Measurements from ENCODE around the gene MRPS27. TPM values are rescaled to one million over a fixed set of nuclear protein-coding genes. Genes with fewer than 3 reads are reported as not detected.

The MRPS27 gene
- total and polyA plus RNA-seq, 4 donors: 17.6 to 38.7 (median 34.9) TPM

DNA sequence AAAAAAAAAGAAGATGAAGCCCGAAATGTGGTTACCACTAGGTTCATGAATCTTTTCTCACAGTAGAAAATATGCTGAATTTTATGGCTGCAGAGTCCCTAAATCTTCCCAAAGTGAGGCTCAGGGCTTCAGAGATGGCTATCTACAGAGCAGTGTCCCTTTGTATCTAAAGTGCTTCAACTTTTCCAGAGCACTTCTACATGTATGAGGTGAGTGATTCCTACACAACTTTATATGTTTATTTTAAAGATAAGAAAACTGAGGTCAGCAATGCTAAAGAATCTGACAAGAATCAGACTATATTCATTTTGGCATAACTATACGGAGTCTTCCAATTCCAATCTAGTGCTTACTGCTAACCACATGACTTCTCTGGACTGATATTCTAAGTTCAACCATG lies 53.2 kb downstream of the MRPS27 start:
- H3K4me3 ChIP-seq (ENCODE audit: low read depth in 1 of 3, low read length in 3 of 3): no peak overlapping the region
- no peak overlapping the region for H3K9ac ChIP-seq (ENCODE audit: low read depth in 1 of 2, low read length in 2 of 2)
- 98% methylated on average over 2 of the region's 2 CpGs for WGBS
- peaks cover 0 to 4% (median 0%) of the 10 kb centered on the region in 4 donors for H3K4me1 ChIP-seq (ENCODE audit: control insufficient read depth in 4 of 4, insufficient read depth in 4 of 4, low read length in 3 of 4)
- no peaks in the 10 kb centered on the region for H3K9me3 ChIP-seq (ENCODE audit: control insufficient read depth in 4 of 4, low read length in 3 of 4)
- H3K27ac ChIP-seq (ENCODE audit: low read depth in 1 of 2, low read length in 2 of 2): no peak overlapping the region
- TF ChIP-seq NR2F2 (IDR thresholded peaks at IDR 0.05) (no peak), GABPA (IDR thresholded peaks at IDR 0.05 in 1 of 2, conservative IDR thresholded peaks at IDR 0.05 in 1 of 2) (no peak), RXRA (IDR thresholded peaks at IDR 0.05) (no peak), SP1 (IDR thresholded peaks at IDR 0.05) (no peak), YY1 (IDR thresholded peaks at IDR 0.05) (no peak), FOXA2 (IDR thresholded peaks at IDR 0.05) (no peak), JUND (IDR thresholded peaks at IDR 0.05) (no peak), TAF1 (conservative IDR thresholded peaks at IDR 0.05) (no peak), HNF4G (IDR thresholded peaks at IDR 0.05) (no peak), EGR1 (IDR thresholded peaks at IDR 0.05; ENCODE audit: low read depth in 2 of 2) (no peak), RAD21 (IDR thresholded peaks at IDR 0.05) (no peak), HNF4A (conservative IDR thresholded peaks at IDR 0.05) (no peak)
- TF ChIP-seq, protein P1, sequence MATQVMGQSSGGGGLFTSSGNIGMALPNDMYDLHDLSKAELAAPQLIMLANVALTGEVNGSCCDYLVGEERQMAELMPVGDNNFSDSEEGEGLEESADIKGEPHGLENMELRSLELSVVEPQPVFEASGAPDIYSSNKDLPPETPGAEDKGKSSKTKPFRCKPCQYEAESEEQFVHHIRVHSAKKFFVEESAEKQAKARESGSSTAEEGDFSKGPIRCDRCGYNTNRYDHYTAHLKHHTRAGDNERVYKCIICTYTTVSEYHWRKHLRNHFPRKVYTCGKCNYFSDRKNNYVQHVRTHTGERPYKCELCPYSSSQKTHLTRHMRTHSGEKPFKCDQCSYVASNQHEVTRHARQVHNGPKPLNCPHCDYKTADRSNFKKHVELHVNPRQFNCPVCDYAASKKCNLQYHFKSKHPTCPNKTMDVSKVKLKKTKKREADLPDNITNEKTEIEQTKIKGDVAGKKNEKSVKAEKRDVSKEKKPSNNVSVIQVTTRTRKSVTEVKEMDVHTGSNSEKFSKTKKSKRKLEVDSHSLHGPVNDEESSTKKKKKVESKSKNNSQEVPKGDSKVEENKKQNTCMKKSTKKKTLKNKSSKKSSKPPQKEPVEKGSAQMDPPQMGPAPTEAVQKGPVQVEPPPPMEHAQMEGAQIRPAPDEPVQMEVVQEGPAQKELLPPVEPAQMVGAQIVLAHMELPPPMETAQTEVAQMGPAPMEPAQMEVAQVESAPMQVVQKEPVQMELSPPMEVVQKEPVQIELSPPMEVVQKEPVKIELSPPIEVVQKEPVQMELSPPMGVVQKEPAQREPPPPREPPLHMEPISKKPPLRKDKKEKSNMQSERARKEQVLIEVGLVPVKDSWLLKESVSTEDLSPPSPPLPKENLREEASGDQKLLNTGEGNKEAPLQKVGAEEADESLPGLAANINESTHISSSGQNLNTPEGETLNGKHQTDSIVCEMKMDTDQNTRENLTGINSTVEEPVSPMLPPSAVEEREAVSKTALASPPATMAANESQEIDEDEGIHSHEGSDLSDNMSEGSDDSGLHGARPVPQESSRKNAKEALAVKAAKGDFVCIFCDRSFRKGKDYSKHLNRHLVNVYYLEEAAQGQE (IDR thresholded peaks at IDR 0.05): no peak
- TF ChIP-seq, protein P2, sequence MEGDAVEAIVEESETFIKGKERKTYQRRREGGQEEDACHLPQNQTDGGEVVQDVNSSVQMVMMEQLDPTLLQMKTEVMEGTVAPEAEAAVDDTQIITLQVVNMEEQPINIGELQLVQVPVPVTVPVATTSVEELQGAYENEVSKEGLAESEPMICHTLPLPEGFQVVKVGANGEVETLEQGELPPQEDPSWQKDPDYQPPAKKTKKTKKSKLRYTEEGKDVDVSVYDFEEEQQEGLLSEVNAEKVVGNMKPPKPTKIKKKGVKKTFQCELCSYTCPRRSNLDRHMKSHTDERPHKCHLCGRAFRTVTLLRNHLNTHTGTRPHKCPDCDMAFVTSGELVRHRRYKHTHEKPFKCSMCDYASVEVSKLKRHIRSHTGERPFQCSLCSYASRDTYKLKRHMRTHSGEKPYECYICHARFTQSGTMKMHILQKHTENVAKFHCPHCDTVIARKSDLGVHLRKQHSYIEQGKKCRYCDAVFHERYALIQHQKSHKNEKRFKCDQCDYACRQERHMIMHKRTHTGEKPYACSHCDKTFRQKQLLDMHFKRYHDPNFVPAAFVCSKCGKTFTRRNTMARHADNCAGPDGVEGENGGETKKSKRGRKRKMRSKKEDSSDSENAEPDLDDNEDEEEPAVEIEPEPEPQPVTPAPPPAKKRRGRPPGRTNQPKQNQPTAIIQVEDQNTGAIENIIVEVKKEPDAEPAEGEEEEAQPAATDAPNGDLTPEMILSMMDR (IDR thresholded peaks at IDR 0.05; ENCODE audit: low read depth, low read length, missing input control): no peak
- TF ChIP-seq, protein P3, sequence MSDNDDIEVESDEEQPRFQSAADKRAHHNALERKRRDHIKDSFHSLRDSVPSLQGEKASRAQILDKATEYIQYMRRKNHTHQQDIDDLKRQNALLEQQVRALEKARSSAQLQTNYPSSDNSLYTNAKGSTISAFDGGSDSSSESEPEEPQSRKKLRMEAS (IDR thresholded peaks at IDR 0.05): no peak
- TF ChIP-seq, protein P4, sequence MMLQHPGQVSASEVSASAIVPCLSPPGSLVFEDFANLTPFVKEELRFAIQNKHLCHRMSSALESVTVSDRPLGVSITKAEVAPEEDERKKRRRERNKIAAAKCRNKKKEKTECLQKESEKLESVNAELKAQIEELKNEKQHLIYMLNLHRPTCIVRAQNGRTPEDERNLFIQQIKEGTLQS (IDR thresholded peaks at IDR 0.05): no peak
- H3K27me3 ChIP-seq (ENCODE audit: control insufficient read depth in 4 of 4, insufficient read depth in 4 of 4, low read length in 3 of 4): no peaks in the 10 kb centered on the region
- DNase-seq (ENCODE audit: low spot score): no peak
- no peaks in the 10 kb centered on the region for H3K36me3 ChIP-seq (ENCODE audit: control insufficient read depth in 4 of 4, insufficient read depth in 3 of 4, low read depth in 1 of 4, low read length in 3 of 4)

DNA sequence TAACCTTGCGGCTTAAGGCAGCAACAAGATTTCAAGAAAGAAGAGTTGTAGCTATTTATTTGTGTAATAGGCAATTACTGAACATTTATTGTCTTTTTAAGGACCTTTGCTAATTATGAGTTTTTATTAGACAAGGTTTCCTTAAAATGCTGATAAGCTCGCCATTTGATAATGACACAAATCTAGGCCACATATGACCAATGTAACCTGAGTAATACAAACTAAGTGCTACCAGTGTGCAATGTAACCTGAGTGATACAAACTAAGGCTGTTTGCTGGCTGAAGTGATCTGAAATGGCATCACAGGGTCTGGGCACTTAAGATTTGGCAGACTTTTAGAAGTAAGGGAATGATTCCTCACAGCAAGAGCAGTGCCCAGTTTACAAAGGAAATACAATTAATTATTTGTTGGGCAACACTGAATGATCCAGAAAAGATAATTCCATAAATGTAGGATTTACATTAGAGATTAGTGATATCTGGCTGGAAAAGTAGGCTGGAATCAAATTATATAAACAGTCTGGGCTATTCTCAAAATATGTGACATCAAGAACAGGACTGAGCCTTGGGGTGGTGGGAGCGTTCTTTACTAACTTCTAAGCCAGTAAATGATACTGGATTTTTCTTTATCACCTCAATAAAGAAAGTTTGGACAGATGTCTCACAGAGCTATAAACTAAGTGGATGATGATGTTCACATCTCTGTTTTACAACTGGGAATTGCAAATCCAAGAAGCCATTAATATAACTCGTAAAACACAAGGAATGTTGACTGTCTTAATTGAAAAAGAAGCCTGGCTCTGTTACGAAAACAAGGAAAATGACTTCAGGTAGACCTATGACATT lies 54.8 kb downstream of the MRPS27 start:
- Histone ChIP-seq H3K4me1 (ENCODE audit: control insufficient read depth in 4 of 4, insufficient read depth in 4 of 4, low read length in 3 of 4) (peaks cover 0 to 4% (median 0%) of the 10 kb centered on the region in 4 donors), H3K27ac (ENCODE audit: low read depth in 1 of 2, low read length in 2 of 2) (no peak overlapping the region), H3K27me3 (ENCODE audit: control insufficient read depth in 4 of 4, insufficient read depth in 4 of 4, low read length in 3 of 4) (no peaks in the 10 kb centered on the region), H3K9ac (ENCODE audit: low read depth in 1 of 2, low read length in 2 of 2) (no peak overlapping the region), H3K9me3 (ENCODE audit: control insufficient read depth in 4 of 4, low read length in 3 of 4) (no peaks in the 10 kb centered on the region), H3K4me3 (ENCODE audit: low read depth in 1 of 3, low read length in 3 of 3) (no peak overlapping the region), H3K36me3 (ENCODE audit: control insufficient read depth in 4 of 4, insufficient read depth in 3 of 4, low read depth in 1 of 4, low read length in 3 of 4) (no peaks in the 10 kb centered on the region)
- 96% methylated on average over 5 of the region's 5 CpGs for WGBS
- no peak for DNase-seq (ENCODE audit: low spot score)
- TF ChIP-seq RXRA (IDR thresholded peaks at IDR 0.05): no peak
- no peak for TF ChIP-seq FOXA2 (IDR thresholded peaks at IDR 0.05)
- no peak for TF ChIP-seq EGR1 (IDR thresholded peaks at IDR 0.05; ENCODE audit: low read depth in 2 of 2)
- TF ChIP-seq, protein P3 (IDR thresholded peaks at IDR 0.05): no peak
- no peak for TF ChIP-seq GABPA (IDR thresholded peaks at IDR 0.05 in 1 of 2, conservative IDR thresholded peaks at IDR 0.05 in 1 of 2)
- no peak for TF ChIP-seq HNF4A (conservative IDR thresholded peaks at IDR 0.05)
- TF ChIP-seq HNF4G (IDR thresholded peaks at IDR 0.05): no peak
- TF ChIP-seq, protein P2 (IDR thresholded peaks at IDR 0.05; ENCODE audit: low read depth, low read length, missing input control): no peak
- no peak for TF ChIP-seq FOXA1 (IDR thresholded peaks at IDR 0.05)
- no peak for TF ChIP-seq TAF1 (conservative IDR thresholded peaks at IDR 0.05)
- TF ChIP-seq, protein P5, sequence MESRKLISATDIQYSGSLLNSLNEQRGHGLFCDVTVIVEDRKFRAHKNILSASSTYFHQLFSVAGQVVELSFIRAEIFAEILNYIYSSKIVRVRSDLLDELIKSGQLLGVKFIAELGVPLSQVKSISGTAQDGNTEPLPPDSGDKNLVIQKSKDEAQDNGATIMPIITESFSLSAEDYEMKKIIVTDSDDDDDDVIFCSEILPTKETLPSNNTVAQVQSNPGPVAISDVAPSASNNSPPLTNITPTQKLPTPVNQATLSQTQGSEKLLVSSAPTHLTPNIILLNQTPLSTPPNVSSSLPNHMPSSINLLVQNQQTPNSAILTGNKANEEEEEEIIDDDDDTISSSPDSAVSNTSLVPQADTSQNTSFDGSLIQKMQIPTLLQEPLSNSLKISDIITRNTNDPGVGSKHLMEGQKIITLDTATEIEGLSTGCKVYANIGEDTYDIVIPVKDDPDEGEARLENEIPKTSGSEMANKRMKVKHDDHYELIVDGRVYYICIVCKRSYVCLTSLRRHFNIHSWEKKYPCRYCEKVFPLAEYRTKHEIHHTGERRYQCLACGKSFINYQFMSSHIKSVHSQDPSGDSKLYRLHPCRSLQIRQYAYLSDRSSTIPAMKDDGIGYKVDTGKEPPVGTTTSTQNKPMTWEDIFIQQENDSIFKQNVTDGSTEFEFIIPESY (IDR thresholded peaks at IDR 0.05): no peak
- no peak for TF ChIP-seq NR2F2 (IDR thresholded peaks at IDR 0.05)
- no peak for TF ChIP-seq SP1 (IDR thresholded peaks at IDR 0.05)

All from liver (tissue), 9 donors.